ENCODE results near the gene DUSP7. TPM values are rescaled to one million over a fixed set of nuclear protein-coding genes. Genes with fewer than 3 reads are reported as not detected.

DUSP7 gene
- total RNA-seq, 1 experiment from 2014 or later, result 16.6 TPM

GRCh38 chr3:52076896-52077780 lies 20.8 kb upstream of the DUSP7 start (continued):
- TF ChIP-seq ELF1 (IDR thresholded peaks at IDR 0.05; ENCODE audit: borderline replicate concordance, low read depth) (no peak), RAD21 (IDR thresholded peaks at IDR 0.05; ENCODE audit: low read depth) (no peak), ZBTB33 (IDR thresholded peaks at IDR 0.05; ENCODE audit: extremely low read depth, insufficient replicate concordance, low read length) (no peak), EZH2phosphoT487 (IDR thresholded peaks at IDR 0.05; ENCODE audit: borderline replicate concordance) (no peak), POLR2AphosphoS5 (IDR thresholded peaks at IDR 0.05; ENCODE audit: low read depth, low read length) (no peak), JUND (IDR thresholded peaks at IDR 0.05) (no peak), EZH2 (IDR thresholded peaks at IDR 0.05) (no peak)

GRCh38 chr3:52073490-52073889 lies 17.1 kb upstream of the DUSP7 start:
- ATAC-seq, result no peak
- Histone ChIP-seq H3K9me3 (ENCODE audit: control insufficient read depth in 1 of 2, insufficient read depth in 1 of 2, low read depth in 1 of 2, low read length in 2 of 2) (no peaks in the 10 kb centered on the region), H3K9me2 (ENCODE audit: insufficient read depth) (no peaks in the 10 kb centered on the region), H3K4me3 (replicated peaks in 1 of 2; ENCODE audit: low read depth in 1 of 2, low read length in 2 of 2) (no peak overlapping the region), H3K4me1 (ENCODE audit: control insufficient read depth in 1 of 2, insufficient read depth in 2 of 2, low read length in 2 of 2) (peaks cover 0 to 5% of the 10 kb centered on the region in 2 experiments; a peak in 1 of 4 replicates), H3K27me3 (ENCODE audit: insufficient read depth, low read length) (no peaks in the 10 kb centered on the region), H3K9ac (ENCODE audit: low read length) (no peak overlapping the region), H4K20me1 (ENCODE audit: insufficient read depth) (no peaks in the 10 kb centered on the region), H2AFZ (ENCODE audit: low read depth, low read length, poor library complexity, severe bottlenecking) (no peak overlapping the region), H3K79me2 (ENCODE audit: insufficient read depth, low read length) (no peaks in the 10 kb centered on the region), H3K36me3 (ENCODE audit: control insufficient read depth in 1 of 2, insufficient read depth in 2 of 2, low read length in 2 of 2) (no peaks in the 10 kb centered on the region; a peak in 1 of 4 replicates), H3K4me2 (ENCODE audit: low read length) (no peak overlapping the region), H3K27ac (ENCODE audit: low read depth, low read length) (no peak overlapping the region)
- intact Hi-C loops (cut with micrococcal nuclease), result no loop called here
- ChIA-PET CTCF (no interaction called here), RAD21 (ENCODE audit: low non-redundant PET in 1 of 2, low total read pairs in 2 of 2, uncharacterized antibody in 2 of 2, unreplicated experiment in 2 of 2) (no interaction called here), POLR2A (no interaction called here)
- TF ChIP-seq EZH2 (IDR thresholded peaks at IDR 0.05) (no peak), POLR2A (IDR thresholded peaks at IDR 0.05; ENCODE audit: borderline replicate concordance, extremely low read depth, insufficient read depth, insufficient read length) (no peak), JUND (IDR thresholded peaks at IDR 0.05) (no peak), ZBTB33 (IDR thresholded peaks at IDR 0.05; ENCODE audit: extremely low read depth, insufficient replicate concordance, low read length) (no peak), EZH2phosphoT487 (IDR thresholded peaks at IDR 0.05; ENCODE audit: borderline replicate concordance) (no peak), REST (IDR thresholded peaks at IDR 0.05; ENCODE audit: low read depth) (no peak), ELF1 (IDR thresholded peaks at IDR 0.05; ENCODE audit: borderline replicate concordance, low read depth) (no peak), ZFX (IDR thresholded peaks at IDR 0.05) (no peak), SP1 (IDR thresholded peaks at IDR 0.05; ENCODE audit: low read depth) (no peak), CEBPB (IDR thresholded peaks at IDR 0.05; ENCODE audit: low read depth) (no peak)
- no TSS peak for BruUV-seq (replicated peaks)
- DNase-seq (ENCODE audit: low read depth, low spot score), result no peak

Data from HCT116 (cell line).